Left lung (tissue), 10 donors: ENCODE results near the gene RNASEH1. TPM values are rescaled to one million over a fixed set of nuclear protein-coding genes. Genes with fewer than 3 reads are reported as not detected.
"Not testable (repeated sequence)": the region's sequence is repeated elsewhere in the genome, so short reads cannot be mapped to it uniquely, and the experiment has no call there.

Source experiments
- ATAC-seq: fragments of 200-7000 bp; cut with Tn5 transposase; one replicate; pipeline ENCODE4 v1.9.1; 2020; ENCODE audit warnings: moderate library complexity
- DNase-seq, 4 donors: peaks; one replicate each; pipeline ENCODE4 v3.0.0-alpha.2; 2013 to 2020
- H3K27ac ChIP-seq, 2 donors: fragments of 200-600 bp; sonication (generic) in 1 of 2; one replicate each; pipeline versions ENCODE4 v1.5.0 to v1.8.0; 2020 to 2021
- H3K27me3 ChIP-seq, 2 donors: fragments of 200-600 bp; sonication (generic) in 1 of 2; one replicate each; pipeline versions ENCODE4 v1.5.0 to v1.8.0; 2020 to 2021
- H3K36me3 ChIP-seq, 2 donors: fragments of 200-600 bp; sonication (generic) in 1 of 2; one replicate each; pipeline versions ENCODE4 v1.5.0 to v1.8.0; 2020 to 2021
- H3K4me1 ChIP-seq, 2 donors: fragments of 200-600 bp; one replicate each; pipeline ENCODE4 v1.8.0; 2021
- H3K4me3 ChIP-seq, 2 donors: fragments of 200-600 bp; sonication (generic) in 1 of 2; one replicate each; pipeline versions ENCODE4 v1.5.0 to v1.8.0; 2020 to 2021; ENCODE audit warnings: mild to moderate bottlenecking in 1 of 2
- H3K9me3 ChIP-seq, 2 donors: fragments of 200-600 bp; sonication (generic) in 1 of 2; one replicate each; pipeline versions ENCODE4 v1.5.0 to v1.8.0; 2020 to 2021
- intact Hi-C, 2 donors: fragments of 100-400 bp; cut with DNase I; formaldehyde crosslinking; loops; one replicate each; pipeline versions ENCODE4 v1.11.2 to v1.14.2; 2022
- polyA plus RNA-seq, 6 donors: library from polyadenylated mRNA; unstranded; fragments of 120-200 nt; gene quantifications; one replicate each; pipeline ENCODE4 v1.2.1, GENCODE V29; 2013; ENCODE audit not compliant: insufficient read length in 6 of 6
- total RNA-seq, 2 donors: library from RNA; stranded (reverse); fragmentation: NEBNext Ultra II Directional; extraction: Animal tissue kit (Norgen Biotek cat#: 25700); gene quantifications; one replicate each; pipeline ENCODE4 v1.2.1, GENCODE V29; 2021
- TF ChIP-seq, protein P1 (sequence below), 2 donors: fragments of 200-600 bp; sonication (generic) in 1 of 2; IDR thresholded peaks; one replicate each; pipeline versions ENCODE4 v1.5.0 to v1.8.0; 2021; ENCODE audit warnings: antibody characterized with exemption in 2 of 2
- donor health status: DM: no; HTN: yes; CAD: no.
- donor health status: DM: no; HTN: no; CAD: no.

The RNASEH1 gene
- total and polyA plus RNA-seq, 8 donors: 16.1 to 22.8 (median 18.8) TPM

DNA sequence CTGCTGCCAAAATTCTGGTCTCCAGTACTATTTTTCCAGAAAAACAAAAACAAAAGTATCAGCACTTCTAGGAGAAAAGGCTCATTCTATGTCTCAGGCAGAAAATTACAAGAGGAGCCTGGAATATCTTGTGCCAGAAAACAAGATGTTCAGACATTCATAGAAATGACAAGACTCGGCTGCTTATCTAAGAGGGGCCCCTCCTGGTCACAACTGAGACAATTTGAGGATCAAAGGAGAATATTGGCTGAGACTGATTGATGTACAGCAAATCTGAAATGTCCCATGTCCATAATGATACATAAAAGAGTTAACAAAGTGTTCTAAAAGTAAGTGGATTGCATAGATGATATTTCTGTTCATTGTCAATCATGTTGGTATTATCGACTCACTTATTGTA, 14.5 kb upstream of the RNASEH1 start:
- Histone ChIP-seq H3K27me3 (no peaks in the 10 kb centered on the region), H3K27ac (no peak overlapping the region), H3K36me3 (peaks cover 0 to 14% of the 10 kb centered on the region in 2 donors), H3K9me3 (no peaks in the 10 kb centered on the region), H3K4me3 (no peak overlapping the region), H3K4me1 (peaks cover 22 to 28% of the 10 kb centered on the region in 2 donors)
- TF ChIP-seq, protein P1, sequence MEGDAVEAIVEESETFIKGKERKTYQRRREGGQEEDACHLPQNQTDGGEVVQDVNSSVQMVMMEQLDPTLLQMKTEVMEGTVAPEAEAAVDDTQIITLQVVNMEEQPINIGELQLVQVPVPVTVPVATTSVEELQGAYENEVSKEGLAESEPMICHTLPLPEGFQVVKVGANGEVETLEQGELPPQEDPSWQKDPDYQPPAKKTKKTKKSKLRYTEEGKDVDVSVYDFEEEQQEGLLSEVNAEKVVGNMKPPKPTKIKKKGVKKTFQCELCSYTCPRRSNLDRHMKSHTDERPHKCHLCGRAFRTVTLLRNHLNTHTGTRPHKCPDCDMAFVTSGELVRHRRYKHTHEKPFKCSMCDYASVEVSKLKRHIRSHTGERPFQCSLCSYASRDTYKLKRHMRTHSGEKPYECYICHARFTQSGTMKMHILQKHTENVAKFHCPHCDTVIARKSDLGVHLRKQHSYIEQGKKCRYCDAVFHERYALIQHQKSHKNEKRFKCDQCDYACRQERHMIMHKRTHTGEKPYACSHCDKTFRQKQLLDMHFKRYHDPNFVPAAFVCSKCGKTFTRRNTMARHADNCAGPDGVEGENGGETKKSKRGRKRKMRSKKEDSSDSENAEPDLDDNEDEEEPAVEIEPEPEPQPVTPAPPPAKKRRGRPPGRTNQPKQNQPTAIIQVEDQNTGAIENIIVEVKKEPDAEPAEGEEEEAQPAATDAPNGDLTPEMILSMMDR (IDR thresholded peaks at IDR 0.05): no peak
- no peak for ATAC-seq
- DNase-seq: no peak
- intact Hi-C loops: no loop called here

DNA sequence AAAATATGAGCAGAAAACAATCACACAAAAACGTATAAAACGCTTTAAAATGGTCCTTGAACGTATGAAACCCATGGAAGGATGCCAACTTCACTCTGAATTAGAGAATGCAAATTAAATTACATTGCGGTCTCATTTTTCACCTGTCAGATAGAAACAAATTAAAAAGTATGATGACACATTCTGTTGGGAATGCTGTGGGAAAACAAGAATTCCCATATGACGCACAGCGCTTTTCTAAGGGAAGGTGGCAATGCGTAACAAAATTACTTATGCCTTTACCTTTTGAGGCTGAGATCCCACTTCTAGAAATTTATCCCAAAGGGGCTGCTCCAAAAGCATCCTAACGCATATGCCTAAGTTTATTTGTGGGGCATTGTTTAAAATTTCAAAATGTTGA, 13.2 kb upstream of the RNASEH1 start:
- no peak overlapping the region for H3K27ac ChIP-seq
- no peaks in the 10 kb centered on the region for H3K27me3 ChIP-seq
- H3K4me3 ChIP-seq: no peak overlapping the region
- H3K9me3 ChIP-seq: no peaks in the 10 kb centered on the region
- TF ChIP-seq, protein P1 (IDR thresholded peaks at IDR 0.05): no peak
- DNase-seq (no peak), ATAC-seq (no peak)
- intact Hi-C loops: no loop called here
- peaks cover 0 to under 1% of the 10 kb centered on the region in 2 donors for H3K36me3 ChIP-seq
- H3K4me1 ChIP-seq: peaks cover 9 to 15% of the 10 kb centered on the region in 2 donors

DNA sequence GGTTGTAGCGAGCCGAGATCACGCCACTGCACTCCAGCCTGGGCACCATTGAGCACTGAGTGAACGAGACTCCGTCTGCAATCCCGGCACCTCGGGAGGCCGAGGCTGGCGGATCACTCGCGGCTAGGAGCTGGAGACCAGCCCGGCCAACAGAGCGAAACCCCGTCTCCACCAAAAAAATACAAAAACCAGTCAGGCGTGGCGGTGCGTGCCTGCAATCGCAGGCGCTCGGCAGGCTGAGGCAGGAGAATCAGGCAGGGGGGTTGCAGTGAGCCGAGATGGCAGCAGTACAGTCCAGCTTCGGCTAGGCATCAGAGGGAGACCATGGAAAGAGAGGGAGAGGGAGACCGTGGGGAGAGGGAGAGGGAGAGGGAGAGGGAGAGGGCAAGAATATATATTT, 11.5 kb upstream of the RNASEH1 start:
- H3K4me1 ChIP-seq, H3K27ac ChIP-seq, H3K4me3 ChIP-seq, ATAC-seq, DNase-seq, H3K36me3 ChIP-seq, intact Hi-C loops, H3K9me3 ChIP-seq, H3K27me3 ChIP-seq: not testable (repeated sequence)

DNA sequence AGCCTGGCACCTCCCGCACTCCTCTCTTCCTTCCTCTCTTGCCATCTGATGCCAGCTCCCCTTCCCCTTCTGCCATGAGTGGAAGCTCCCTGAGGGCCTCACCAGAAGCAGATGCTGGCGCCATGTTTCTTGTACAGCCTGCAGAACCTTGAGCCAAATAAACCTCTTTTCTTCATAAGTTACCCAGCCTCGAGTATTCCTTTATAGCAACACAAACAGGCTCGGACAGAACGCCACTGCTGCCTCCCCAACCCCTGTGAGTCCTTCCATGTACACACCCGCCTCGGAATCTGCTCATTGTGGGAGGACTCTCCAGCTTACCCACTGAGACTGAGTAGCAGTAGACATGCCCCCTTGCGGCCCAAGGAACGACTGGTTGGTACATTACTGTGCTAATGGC, 8.7 kb upstream of the RNASEH1 start:
- no peaks in the 10 kb centered on the region for H3K27me3 ChIP-seq
- no peaks in the 10 kb centered on the region for H3K4me1 ChIP-seq
- no peaks in the 10 kb centered on the region for H3K9me3 ChIP-seq
- DNase-seq (no peak), ATAC-seq (no peak)
- H3K4me3 ChIP-seq: no peak overlapping the region
- intact Hi-C loops: no loop called here
- H3K27ac ChIP-seq: no peak overlapping the region
- TF ChIP-seq, protein P1 (IDR thresholded peaks at IDR 0.05): no peak
- H3K36me3 ChIP-seq: no peaks in the 10 kb centered on the region

DNA sequence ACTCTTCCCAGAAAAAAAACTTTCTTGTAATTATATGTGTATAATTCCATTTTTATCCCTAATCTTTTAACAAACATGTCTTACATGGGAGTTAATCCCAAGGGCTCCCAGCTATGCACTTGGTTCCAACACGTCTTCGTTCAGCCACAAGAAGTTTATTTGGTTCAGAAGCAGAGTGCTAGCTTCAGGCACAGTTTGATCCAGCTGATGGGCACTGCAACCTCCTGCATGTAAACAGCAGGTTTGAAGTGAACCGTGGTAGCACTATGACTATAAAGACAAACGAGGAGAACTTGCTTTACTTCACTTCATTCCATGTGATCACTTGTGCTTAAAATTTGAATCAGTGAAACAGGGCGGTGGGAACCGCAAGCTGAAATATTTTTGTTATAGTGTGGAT, 7.0 kb upstream of the RNASEH1 start:
- Histone ChIP-seq H3K4me3 (no peak overlapping the region), H3K36me3 (no peaks in the 10 kb centered on the region), H3K9me3 (no peaks in the 10 kb centered on the region), H3K27me3 (no peaks in the 10 kb centered on the region), H3K27ac (no peak overlapping the region), H3K4me1 (no peaks in the 10 kb centered on the region)
- DNase-seq: no peak
- intact Hi-C loops: no loop called here
- no peak for ATAC-seq
- TF ChIP-seq, protein P1 (IDR thresholded peaks at IDR 0.05): no peak

DNA sequence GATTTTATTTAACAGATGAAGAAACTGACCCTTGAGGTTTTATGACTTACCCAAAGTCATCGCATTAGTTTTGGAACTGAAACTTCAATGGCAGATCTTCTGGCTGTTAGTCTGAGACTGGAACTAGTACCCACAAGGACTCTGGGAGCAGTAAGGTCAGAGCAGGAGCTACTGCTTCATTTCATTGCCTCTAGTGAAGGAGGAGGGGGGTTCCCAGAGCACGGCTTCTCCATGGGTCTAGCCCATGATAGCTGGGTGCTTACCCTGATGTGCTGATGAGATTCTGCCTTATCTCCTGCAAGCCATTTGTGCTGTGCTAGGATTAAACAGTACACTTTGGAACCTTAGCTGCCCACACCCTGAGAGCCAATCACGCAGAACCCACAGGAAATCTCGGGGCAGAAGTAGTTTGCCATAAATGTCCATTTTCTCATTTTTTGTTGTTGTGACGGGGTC, 5.4 kb upstream of the RNASEH1 start:
- H3K4me3 ChIP-seq: no peak overlapping the region
- no peaks in the 10 kb centered on the region for H3K9me3 ChIP-seq
- H3K4me1 ChIP-seq: peaks cover 0 to 9% of the 10 kb centered on the region in 2 donors
- ATAC-seq (no peak), DNase-seq (no peak)
- no peaks in the 10 kb centered on the region for H3K36me3 ChIP-seq
- intact Hi-C loops: no loop called here
- TF ChIP-seq, protein P1 (IDR thresholded peaks at IDR 0.05): no peak
- H3K27ac ChIP-seq: no peak overlapping the region
- H3K27me3 ChIP-seq: no peaks in the 10 kb centered on the region
